Muscle of arm (tissue), 12 donors: ENCODE data around the gene FHL1. TPM values are rescaled to one million over a fixed set of nuclear protein-coding genes. Genes with fewer than 3 reads are reported as not detected.

Experiments
- DNase-seq: peaks from one replicate; pipeline ENCODE4 v3.0.0-alpha.2; 2013
- polyA plus RNA-seq, 12 donors: library from polyadenylated mRNA; unstranded; fragments of 120-200 nt; gene quantifications; one replicate each; pipeline ENCODE4 v1.2.1, GENCODE V29; 2013; ENCODE audit not compliant: insufficient read length in 12 of 12

The FHL1 gene
- polyA plus RNA-seq, 12 donors = 444 to 2,334 (median 1,756) TPM; not detected in 1

DNA sequence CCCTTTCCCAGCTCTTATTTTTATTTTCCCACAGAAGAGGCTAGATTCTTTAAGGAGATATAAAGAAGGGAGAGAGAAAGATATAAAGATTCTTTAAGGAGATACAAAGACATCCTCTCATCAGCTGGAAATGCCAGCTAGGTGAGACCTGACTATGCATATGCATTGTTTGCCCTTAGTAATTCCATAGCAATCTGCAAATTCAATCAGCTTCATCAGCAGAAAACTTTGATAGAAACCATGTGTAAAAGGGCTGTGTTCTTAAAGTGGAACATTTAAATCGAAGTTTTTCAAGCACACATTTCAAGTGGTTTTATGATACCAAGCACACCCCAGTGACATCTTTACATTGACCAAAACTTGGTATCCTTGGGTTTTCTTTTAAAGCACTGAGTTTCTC, 24.1 kb downstream of the FHL1 start:
- no peak for DNase-seq

- peak; percentile 57 for DNase-seq
Measured at GRCh38 chrX:136176399-136176825, 29.1 kb downstream of the FHL1 start.

- DNase-seq = no peak
Measured at GRCh38 chrX:136179133-136179532, 31.8 kb downstream of the FHL1 start.

GRCh38 chrX:136182414-136182813, 35.1 kb downstream of the FHL1 start:
- DNase-seq = peak; percentile 77

DNA sequence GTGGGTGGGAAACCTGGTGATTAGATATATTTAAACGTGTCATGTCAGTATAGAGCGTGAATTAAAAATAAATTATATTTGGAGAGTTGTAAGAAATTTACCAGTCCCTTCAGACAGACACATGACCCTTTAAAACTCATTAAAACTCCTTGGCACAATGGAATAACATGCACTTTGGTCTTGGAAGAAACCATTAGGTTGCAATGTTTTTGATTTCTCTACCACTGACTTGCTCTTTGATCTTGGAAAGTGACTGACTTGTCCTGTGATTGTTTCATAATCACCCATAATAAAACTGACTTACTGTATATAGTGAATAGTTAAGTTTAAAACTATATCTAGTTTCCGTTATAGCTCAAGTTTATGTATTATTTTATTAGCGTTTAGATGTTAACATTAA, 35.8 kb downstream of the FHL1 start:
- no peak for DNase-seq

DNA sequence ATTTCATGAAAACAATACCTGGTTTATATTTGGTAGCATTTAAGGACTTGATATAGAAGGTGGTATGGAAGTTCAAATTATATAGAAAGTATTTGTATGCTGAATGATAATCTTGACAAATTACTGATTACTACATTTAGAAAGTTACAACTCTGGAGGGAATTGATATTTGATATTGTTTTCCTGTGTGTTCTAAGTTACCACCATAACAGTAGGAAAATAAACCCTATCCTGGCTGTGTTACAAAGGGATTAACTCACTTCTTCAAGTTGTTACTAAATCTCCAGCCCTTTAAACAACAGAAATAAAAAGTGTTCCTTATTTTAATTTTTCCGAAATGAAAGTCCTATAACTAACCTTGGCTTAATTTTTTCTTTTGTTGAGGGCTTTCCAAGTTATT, 36.6 kb downstream of the FHL1 start:
- no peak for DNase-seq

DNA sequence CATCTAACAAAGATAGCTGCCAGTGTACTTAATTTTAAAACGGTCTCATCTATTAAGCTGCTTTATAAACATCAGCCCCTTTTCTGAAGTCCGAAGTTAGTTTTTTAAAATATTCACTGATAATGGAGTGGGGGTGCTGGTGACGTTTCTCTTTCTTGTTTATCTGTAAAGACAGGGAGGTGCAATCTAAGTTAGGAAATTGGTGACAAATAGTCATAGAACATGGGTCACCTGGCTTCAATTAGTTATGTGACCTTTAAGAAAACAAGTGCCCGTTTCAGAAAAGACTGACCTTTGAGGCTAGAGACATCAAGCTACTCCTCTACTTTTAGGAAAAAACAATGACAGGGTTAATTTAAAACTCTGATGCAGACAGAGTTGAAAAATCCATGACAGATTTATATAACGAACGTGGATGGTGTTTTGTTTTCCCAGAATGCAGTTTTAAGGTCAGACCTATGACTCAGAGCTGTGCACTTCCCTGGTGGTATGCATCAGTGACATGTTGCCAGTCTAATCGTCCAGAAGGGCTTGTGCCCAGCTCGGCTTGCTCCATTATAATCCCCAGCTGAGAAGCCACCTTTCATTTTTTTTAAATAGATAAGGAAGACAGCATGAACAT, 38.2 kb downstream of the FHL1 start:
- DNase-seq = no peak

DNA sequence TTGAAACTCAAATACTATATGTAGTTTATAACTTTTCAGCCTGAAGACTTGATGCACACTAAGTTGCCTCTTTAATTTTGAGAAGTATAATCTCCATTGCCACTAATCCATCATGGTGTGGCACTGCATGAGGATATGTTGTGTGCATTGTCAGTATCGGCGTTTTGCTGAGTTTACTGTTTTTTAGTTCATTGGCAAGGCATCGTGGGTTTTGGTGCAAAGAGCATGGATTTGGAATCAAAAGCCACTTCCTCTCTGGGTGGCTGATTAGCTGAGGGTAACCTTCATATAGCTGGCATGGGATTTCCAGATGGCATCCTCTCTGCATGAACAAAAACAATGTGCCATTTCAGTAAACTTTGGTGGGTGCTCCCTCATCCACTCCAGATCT, 38.7 kb downstream of the FHL1 start:
- no peak for DNase-seq

DNA sequence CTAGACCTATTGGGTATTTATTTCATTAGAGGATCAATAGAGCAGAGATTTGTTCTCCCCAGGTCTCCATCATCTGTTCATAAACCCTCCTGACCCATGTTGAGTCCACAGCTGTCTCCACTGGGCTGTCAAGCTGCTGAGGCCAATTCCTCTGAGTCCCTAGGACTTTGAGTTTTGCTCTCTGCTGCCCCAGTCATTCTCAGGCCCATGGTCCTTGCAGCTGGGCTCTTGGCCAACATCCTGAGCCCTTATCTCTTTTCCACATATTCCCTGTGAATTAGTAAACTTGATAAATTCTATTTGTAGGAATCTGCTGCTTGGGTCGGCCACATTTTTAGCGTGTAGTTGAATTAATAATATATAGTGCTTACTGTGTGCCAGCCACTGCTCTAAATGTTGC, 41.9 kb downstream of the FHL1 start:
- no peak for DNase-seq

- DNase-seq = no peak
Measured at GRCh38 chrX:136190038-136190713, 42.8 kb downstream of the FHL1 start.

DNA sequence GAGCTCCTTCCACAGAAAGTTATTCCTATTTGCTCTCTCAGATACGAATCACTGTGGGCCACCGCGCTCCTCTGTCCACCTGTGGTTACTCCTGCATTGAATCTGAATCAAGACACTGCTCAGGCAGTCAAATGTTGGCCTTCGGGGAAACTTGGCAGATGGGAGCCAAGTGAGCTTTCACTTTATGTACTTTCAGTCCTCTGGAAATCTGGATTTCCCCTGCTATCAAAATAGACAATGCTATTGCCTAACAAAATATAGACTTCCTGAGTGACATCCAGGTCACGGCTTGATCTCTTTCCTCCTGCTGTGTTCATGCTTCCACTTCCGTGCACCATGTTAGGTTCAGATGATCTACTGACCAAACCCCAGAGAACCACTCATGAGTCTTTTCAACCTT, 43.8 kb downstream of the FHL1 start:
- DNase-seq = no peak

DNA sequence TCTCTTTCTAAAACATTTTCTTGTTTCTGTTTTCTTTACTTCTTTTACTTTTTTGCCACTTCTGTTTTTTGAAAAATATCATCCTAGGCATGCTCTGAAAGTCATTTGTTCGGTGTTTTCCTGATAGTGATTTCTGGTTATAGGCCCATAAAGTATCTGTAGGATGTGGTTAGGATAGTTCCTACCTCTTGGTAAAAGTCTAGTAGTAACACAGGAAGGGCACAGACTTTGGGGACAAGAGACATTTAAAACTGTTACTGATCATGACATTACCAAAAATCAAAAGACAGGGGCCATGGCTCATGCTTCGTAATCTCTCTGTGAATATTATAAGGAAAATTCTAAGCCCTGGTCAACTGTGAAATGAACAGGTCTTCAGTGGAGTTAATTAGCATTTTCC, 44.8 kb downstream of the FHL1 start:
- no peak for DNase-seq

DNA sequence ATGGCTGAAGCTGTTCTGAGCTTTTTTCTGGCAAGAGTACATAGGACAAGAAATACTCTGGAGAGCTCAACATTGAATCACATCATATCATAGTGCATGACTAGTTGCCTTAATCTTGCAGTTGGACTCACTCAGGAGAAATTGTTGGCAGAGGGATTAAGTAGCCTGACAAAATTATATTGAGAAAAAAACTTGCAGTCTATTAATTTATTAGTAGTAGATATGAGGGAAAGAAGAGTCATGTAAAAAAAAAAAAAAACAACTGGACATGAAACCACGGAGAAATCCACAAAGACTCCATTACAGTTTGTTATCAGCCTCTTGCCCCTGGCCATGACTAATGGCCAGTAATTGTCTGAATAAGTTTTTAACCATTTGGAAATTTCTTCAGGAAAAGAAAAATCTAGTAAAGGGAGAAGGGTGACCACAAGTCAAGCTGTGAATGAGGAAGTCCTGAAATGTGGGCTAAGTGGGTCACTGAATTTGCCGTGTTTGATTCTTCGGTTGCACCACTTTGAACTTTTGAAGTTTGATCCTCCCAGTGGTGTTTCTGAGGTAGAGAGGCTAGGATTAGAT, 45.6 kb downstream of the FHL1 start:
- no peak for DNase-seq

DNA sequence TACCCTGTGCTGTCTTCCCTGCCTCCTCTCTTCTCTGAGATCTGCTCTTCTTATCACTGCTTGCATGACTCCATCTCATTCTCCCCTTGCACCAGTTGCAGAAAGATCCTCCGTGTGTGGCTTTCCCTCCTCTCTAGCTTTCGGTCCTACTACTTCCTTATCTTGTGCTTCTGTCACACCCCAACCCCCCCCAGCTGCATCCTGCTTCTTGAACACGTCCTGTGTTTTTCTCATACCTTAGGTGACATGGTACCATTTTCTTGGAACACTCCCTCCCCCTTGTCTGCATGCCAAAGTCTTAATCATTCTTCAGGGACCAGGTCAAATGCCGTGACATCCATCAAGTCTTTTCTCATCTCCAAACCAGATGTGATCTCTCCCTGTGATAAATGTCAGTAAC, 46.4 kb downstream of the FHL1 start:
- no peak for DNase-seq

GRCh38 chrX:136194536-136194935, 47.2 kb downstream of the FHL1 start:
- no peak for DNase-seq

- no peak for DNase-seq
Measured at GRCh38 chrX:136195247-136195646, 47.9 kb downstream of the FHL1 start.

DNA sequence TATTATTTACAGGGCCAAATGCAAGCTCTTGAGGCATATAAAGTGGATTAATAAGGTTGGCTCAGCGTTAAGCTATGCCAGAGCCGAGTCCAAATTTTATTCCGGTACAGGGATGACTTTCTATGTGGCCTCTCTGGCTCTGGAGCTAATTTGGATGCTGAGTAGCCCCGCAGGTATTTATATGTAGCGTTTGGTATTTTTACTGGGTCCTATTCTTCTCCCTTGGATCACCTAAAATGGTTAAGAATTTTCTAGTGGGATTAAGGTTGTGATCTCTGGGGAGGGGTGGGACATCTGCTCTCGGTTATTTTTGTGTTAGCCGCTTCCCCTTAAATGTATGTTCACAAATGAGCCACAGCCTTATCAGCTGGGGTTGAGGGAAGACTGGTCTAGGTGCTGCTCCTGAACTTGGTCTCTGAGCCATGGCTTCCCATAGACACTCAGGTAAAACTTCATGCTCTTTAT, 49.4 kb downstream of the FHL1 start:
- DNase-seq = no peak

DNA sequence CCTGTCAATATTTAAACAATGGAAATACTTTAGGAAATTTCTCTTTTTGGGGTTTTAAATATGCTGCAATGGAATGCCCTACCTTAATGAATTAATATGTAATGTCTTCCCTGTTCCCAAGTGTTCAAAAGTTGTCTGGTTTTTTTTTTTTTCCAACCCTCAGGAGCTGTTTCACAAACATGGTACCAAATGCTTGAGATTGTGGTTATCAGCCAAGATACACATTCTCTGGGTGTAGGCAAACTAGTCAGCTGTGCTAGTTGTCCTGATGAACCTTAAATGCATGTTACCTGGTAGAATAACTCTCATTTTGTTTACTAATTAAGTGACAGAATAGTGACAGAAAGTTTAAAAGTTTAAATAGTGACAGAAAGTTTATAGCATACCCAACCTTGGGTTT, 50.7 kb downstream of the FHL1 start:
- no peak for DNase-seq

DNA sequence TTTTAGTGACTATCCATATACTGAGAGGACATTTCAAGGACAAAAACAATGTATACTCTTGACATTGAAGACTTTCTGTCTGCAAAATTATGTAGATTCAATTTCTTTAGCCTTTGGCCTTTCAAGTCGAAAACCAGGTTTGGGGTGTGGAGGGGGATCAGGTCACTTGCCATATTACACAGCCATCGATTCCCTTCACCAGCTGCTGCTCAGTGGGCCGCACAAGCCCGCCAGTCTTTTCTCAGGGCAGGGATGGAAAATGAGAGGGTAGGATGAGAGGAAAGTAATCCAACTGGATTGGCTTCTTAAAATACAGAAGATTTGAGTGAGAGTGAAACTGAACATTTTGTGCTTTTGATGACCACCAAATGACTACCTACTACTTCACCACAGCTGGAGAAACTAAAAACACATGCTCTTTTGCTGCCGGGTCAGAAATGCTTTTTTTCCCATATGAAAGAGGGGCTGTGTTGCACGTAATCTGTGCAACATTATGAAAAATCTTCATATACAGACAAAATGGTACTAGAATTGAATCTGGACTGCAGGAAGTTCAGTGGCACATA, 51.4 kb downstream of the FHL1 start:
- no peak for DNase-seq

DNA sequence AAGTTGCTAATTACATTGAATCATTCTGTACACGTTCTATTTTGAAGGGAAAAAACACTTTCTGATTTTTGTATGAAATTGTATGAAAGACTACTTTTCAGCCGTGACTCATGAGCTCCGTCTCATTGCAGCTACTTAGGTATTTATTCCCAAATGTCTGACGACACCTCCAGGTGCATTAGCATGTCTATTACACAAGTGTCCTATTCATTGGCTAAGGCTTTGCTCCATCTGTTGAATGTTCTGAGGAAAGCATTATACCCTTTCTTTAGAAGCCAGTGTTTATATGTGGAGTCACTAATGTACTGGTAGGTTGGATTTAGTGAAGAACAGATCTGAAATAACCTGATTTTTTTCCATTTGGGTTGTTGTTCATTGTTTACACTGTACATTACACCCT, 52.0 kb downstream of the FHL1 start:
- DNase-seq = no peak

DNA sequence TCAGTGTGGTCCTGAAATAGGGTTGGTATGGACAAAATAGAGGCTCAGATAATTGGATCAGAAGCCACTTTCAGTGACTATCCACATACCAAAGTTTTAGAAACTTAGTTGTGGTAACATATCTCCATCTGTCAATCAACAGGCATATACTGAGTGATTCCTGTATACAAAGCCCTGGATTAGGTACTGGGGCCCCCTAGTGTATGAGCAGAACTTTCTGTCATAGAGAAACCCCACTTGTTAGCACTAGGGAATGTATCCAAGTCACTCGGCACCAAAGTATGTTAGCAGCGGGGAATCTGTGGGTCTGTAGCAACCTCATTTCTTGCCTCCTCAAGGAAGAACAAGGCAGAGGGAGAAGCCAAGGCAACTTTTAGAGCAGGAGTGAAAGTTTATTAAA, 53.1 kb downstream of the FHL1 start:
- DNase-seq = no peak

GRCh38 chrX:136201601-136202000, 54.3 kb downstream of the FHL1 start:
- no peak for DNase-seq

GRCh38 chrX:136202889-136203288, 55.6 kb downstream of the FHL1 start:
- no peak for DNase-seq
